AG10803 (cell line): ENCODE data around the gene TMOD3.
A peak's percentile ranks its signal among the peaks of the same experiment; 100 is the strongest.

Experiments used
- DNase-seq: peaks from one replicate; pipeline ENCODE4 v3.0.0; 2010; ENCODE audit warnings: low read depth
- H3K4me3 ChIP-seq: 2 replicates; pipeline ENCODE4 v1.5.1; 2011; ENCODE audit warnings: mild to moderate bottlenecking, low read length, control low read depth
- CTCF ChIP-seq: conservative IDR thresholded peaks from 2 replicates; pipeline ENCODE4 v1.5.1; 2011; ENCODE audit warnings: mild to moderate bottlenecking, low read length, control low read depth, inconsistent platforms

Gene TMOD3

GRCh38 chr15:51864408-51865056, 35.1 kb downstream of the TMOD3 start:
- DNase-seq, result peak; percentile 23
- no peak for TF ChIP-seq CTCF
- H3K4me3 ChIP-seq, result no peak overlapping the region

GRCh38 chr15:51865317-51865716, 35.9 kb downstream of the TMOD3 start:
- H3K4me3 ChIP-seq, result no peak overlapping the region
- DNase-seq, result no peak
- TF ChIP-seq CTCF, result no peak

- H3K4me3 ChIP-seq, result no peak overlapping the region
- DNase-seq, result no peak
- TF ChIP-seq CTCF, result no peak
These were observed 36.7 kb downstream of the TMOD3 start for GRCh38 chr15:51866161-51866560.

- H3K4me3 ChIP-seq, result no peak overlapping the region
- DNase-seq, result no peak
- TF ChIP-seq CTCF, result no peak
These were observed 37.3 kb downstream of the TMOD3 start for GRCh38 chr15:51866751-51867150.

GRCh38 chr15:51869060-51869421, 39.6 kb downstream of the TMOD3 start:
- DNase-seq, result peak; percentile 78
- H3K4me3 ChIP-seq, result no peak overlapping the region
- TF ChIP-seq CTCF, result no peak

GRCh38 chr15:51870774-51871173, 41.3 kb downstream of the TMOD3 start:
- DNase-seq, result no peak
- TF ChIP-seq CTCF, result no peak
- no peak overlapping the region for H3K4me3 ChIP-seq

GRCh38 chr15:51874751-51875644, 45.5 kb downstream of the TMOD3 start:
- DNase-seq, result peak; percentile 97
- H3K4me3 ChIP-seq, result no peak overlapping the region
- no peak for TF ChIP-seq CTCF
